Activated CD8-positive, alpha-beta memory T cell treated with anti-CD3 and anti-CD28 coated beads, Interleukin-2, amount 10 ng/mL, durations not matched to agents 7 days and 5 days (primary cell): ENCODE measurements around the gene BUD23. TPM values are rescaled to one million over a fixed set of nuclear protein-coding genes. Genes with fewer than 3 reads are reported as not detected.
A peak's percentile ranks its signal among the peaks of the same experiment; 100 is the strongest.
"Not testable (repeated sequence)": the region's sequence is repeated elsewhere in the genome, so short reads cannot be mapped to it uniquely, and the experiment has no call there.

ENCODE experiments used
- ATAC-seq: fragments of 150-1000 bp; cut with Tn5 transposase; one replicate; pipeline ENCODE4 v1.10.0; 2021; ENCODE audit warnings: moderate library complexity
- CTCF ChIA-PET: fragments of 350-600 bp; sonication (Branson Sonifier 250); formaldehyde crosslinking; loops from one replicate; lab custom pipeline; 2021; ENCODE audit warnings: antibody characterized with exemption; lab: Charles Lee
- DNase-seq: peaks from one replicate; pipeline ENCODE4 v3.0.0-alpha.2; 2020
- H3K27ac Mint-ChIP-seq: one replicate; pipeline ENCODE4 v1.8.0; 2021; ENCODE audit warnings: mild to moderate bottlenecking, mixed read lengths
- H3K27me3 Mint-ChIP-seq: one replicate; pipeline ENCODE4 v1.8.0; 2021; ENCODE audit warnings: mixed read lengths
- H3K36me3 Mint-ChIP-seq: one replicate; pipeline ENCODE4 v1.8.0; 2021; ENCODE audit warnings: mild to moderate bottlenecking, mixed read lengths
- H3K4me1 Mint-ChIP-seq: one replicate; pipeline ENCODE4 v1.8.0; 2021; ENCODE audit warnings: mixed read lengths
- H3K4me3 Mint-ChIP-seq: one replicate; pipeline ENCODE4 v1.8.0; 2021; ENCODE audit warnings: mild to moderate bottlenecking, moderate library complexity, mixed read lengths
- H3K9me3 Mint-ChIP-seq: one replicate; pipeline ENCODE4 v1.8.0; 2022; ENCODE audit warnings: low read depth, mixed read lengths
- total RNA-seq, 2 experiments: library from RNA; stranded (reverse); gene quantifications; one replicate each; pipeline ENCODE4 v1.2.3, GENCODE V29; 2021

BUD23 gene
- total RNA-seq, 2 experiments from 2014 or later: 60.5 to 72.7 TPM

DNA sequence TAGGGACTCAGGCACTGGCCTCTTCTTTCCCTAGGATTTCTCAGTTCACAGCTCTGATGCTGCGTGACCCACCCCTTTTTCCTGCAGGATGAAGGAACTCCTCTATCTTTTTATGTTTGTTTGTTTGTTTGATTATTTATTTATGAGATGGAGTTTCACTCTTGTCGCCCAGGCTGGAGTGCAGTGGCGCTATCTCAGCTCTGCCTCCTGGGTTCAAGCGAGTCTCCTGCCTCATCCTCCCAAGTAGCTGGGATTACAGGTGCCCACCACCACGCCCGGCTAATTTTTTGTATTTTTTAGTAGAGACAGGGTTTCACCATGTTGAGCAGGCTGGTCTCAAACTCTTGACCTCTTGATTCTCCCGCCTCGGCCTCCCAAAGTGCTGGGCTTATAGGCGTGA is 37.0 kb downstream of the BUD23 start:
- CTCF ChIA-PET: interaction anchor here (1.2 to 2.1 kb wide), 4 partner anchors 12 to 113 kb away, joined by 3 to 9 read pairs (median 4); no protein-coding TSS in a partner anchor
- not testable (repeated sequence) for H3K9me3 Mint-ChIP-seq, H3K36me3 Mint-ChIP-seq, H3K27ac Mint-ChIP-seq, DNase-seq, ATAC-seq
- Mint-ChIP-seq H3K4me1 (peaks cover 33% of the 10 kb centered on the region), H3K27me3 (peaks cover 28% of the 10 kb centered on the region), H3K4me3 (peak overlapping the region; percentile 48)

GRCh38 chr7:73721377-73721817 is 38.0 kb downstream of the BUD23 start:
- Mint-ChIP-seq H3K27ac (no peak overlapping the region), H3K27me3 (peaks cover 23% of the 10 kb centered on the region), H3K9me3 (no peaks in the 10 kb centered on the region), H3K4me1 (peaks cover 26% of the 10 kb centered on the region), H3K4me3 (no peak overlapping the region), H3K36me3 (no peaks in the 10 kb centered on the region)
- ATAC-seq: no peak
- CTCF ChIA-PET: interaction anchor here (1.3 to 4.9 kb wide), 2 partner anchors 15 to 114 kb away, joined by 6 to 42 read pairs; partner anchors contain the start of gene ABHD11
- no peak for DNase-seq

GRCh38 chr7:73722182-73722581 is 38.8 kb downstream of the BUD23 start:
- not testable (repeated sequence) for H3K36me3 Mint-ChIP-seq, H3K4me3 Mint-ChIP-seq, H3K27ac Mint-ChIP-seq, H3K9me3 Mint-ChIP-seq, ATAC-seq, DNase-seq
- Mint-ChIP-seq H3K27me3 (peaks cover 20% of the 10 kb centered on the region), H3K4me1 (peaks cover 21% of the 10 kb centered on the region)
- CTCF ChIA-PET: interaction anchor here (1.3 to 4.9 kb wide), 2 partner anchors 14 to 115 kb away, joined by 6 to 42 read pairs; partner anchors contain the start of gene ABHD11

DNA sequence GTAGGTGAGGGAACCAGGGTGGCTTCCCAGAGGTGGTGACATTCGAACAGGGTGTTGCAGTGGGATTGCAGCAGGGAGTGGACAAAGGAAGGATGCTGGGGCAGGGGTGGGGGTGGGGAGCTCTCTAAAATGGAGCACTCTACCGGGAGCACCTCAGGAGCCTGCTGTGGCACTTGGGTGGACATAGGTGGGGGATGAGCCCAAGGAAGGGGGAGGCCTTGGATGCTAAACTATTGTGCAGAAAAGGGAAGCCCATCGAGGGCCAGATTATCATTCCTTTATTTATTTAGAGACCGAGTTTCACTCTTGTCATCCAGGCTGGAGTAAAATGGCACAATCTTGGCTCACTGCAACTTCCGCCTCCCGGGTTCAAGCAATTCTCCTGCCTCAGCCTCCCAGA is 39.4 kb downstream of the BUD23 start:
- peaks cover 20% of the 10 kb centered on the region for H3K27me3 Mint-ChIP-seq

DNA sequence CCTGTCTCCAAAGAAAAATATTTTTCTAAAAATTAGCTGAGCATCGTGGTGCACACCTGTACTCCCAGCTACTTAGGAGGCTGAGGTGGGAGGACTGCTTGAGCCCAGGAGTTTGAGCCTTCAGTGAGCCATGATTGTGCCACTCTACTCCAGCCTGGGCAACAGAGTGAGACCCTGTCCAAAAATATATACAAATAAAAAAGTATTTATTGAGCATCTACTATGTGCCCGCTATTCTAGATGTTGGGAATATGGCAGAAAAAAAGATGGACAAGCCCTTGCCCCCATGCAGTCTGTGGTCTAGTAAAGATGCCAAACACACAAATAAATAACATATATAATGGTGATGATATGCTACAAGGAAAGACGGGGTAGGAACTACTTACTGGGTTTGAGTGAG is 40.4 kb downstream of the BUD23 start:
- H3K36me3 Mint-ChIP-seq: no peaks in the 10 kb centered on the region
- H3K9me3 Mint-ChIP-seq: no peaks in the 10 kb centered on the region
- CTCF ChIA-PET: interaction anchor here (0.7 to 4.9 kb wide), 4 partner anchors 12 to 117 kb away, joined by 3 to 58 read pairs (median 23); partner anchors contain the start of gene ABHD11
- peaks cover 29% of the 10 kb centered on the region for H3K27me3 Mint-ChIP-seq
- H3K4me1 Mint-ChIP-seq: peaks cover 6% of the 10 kb centered on the region
- DNase-seq (no peak), ATAC-seq (no peak)
- no peak overlapping the region for H3K4me3 Mint-ChIP-seq
- H3K27ac Mint-ChIP-seq: no peak overlapping the region

More for the DNA sequence above, 39.4 kb downstream of the BUD23 start:
- H3K4me1 Mint-ChIP-seq: peaks cover 15% of the 10 kb centered on the region
- ATAC-seq (no peak), DNase-seq (no peak)
- H3K4me3 Mint-ChIP-seq: no peak overlapping the region
- H3K9me3 Mint-ChIP-seq: no peaks in the 10 kb centered on the region
- CTCF ChIA-PET: interaction anchor here (1.0 to 4.9 kb wide), 3 partner anchors 13 to 116 kb away, joined by 4 to 58 read pairs (median 42); partner anchors contain the start of gene ABHD11
- H3K36me3 Mint-ChIP-seq: no peaks in the 10 kb centered on the region
- H3K27ac Mint-ChIP-seq: no peak overlapping the region

DNA sequence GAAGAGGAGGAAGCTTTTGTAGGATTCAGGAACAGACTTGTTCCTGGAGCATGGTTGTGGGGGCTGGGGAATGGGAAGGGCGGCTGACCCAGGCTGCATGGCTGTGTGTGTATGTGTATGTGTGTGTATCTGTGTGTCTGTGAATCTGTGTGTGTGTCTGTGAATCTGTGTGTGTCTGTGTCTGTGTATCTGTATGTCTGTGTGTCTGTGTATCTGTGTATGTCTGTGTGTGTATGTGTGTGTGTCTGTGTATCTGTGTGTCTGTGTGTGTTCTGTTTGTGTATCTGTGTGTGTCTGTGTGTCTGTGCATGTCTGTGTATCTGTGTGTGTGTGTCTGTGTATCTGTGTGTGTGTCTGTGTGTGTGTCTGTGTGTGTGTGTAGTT is 42.7 kb downstream of the BUD23 start:
- no peaks in the 10 kb centered on the region for H3K9me3 Mint-ChIP-seq
- no peak overlapping the region for H3K27ac Mint-ChIP-seq
- peaks cover 24% of the 10 kb centered on the region for H3K27me3 Mint-ChIP-seq
- H3K36me3 Mint-ChIP-seq: no peaks in the 10 kb centered on the region
- H3K4me3 Mint-ChIP-seq: no peak overlapping the region
- DNase-seq: no peak
- peaks cover 2% of the 10 kb centered on the region for H3K4me1 Mint-ChIP-seq
- peak; percentile 35 for ATAC-seq
- CTCF ChIA-PET: interaction anchor here (0.6 to 4.9 kb wide), 15 partner anchors 10 to 220 kb away, joined by 3 to 58 read pairs (median 5); partner anchors contain the start of gene ABHD11

DNA sequence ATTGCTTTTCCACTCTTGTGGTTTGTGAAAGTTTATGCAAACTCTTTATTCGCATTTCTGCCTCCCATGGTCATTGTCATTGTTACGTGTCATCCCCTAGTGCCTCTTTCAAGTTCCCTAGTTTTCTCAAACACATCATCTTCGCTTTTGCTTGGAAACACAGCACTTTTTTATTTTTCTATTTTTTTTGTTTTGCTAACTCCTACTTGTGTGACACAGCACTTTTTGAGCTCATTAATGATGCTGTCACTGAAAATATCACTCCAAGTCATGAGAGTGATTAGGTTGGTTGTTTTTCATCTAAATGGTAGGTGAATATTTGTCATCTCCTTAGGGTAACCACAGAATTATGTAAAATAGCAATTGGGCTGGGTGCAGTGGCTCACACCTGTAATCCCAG is 44.6 kb downstream of the BUD23 start:
- CTCF ChIA-PET: interaction anchor here (1.9 to 3.7 kb wide), 2 partner anchors 11 to 121 kb away, joined by 5 to 26 read pairs; partner anchors contain the start of gene ABHD11
- DNase-seq: no peak
- no peak for ATAC-seq
- Mint-ChIP-seq H3K27me3 (peaks cover 16% of the 10 kb centered on the region), H3K9me3 (no peaks in the 10 kb centered on the region), H3K36me3 (no peaks in the 10 kb centered on the region), H3K4me3 (no peak overlapping the region), H3K4me1 (peaks cover 2% of the 10 kb centered on the region), H3K27ac (no peak overlapping the region)

DNA sequence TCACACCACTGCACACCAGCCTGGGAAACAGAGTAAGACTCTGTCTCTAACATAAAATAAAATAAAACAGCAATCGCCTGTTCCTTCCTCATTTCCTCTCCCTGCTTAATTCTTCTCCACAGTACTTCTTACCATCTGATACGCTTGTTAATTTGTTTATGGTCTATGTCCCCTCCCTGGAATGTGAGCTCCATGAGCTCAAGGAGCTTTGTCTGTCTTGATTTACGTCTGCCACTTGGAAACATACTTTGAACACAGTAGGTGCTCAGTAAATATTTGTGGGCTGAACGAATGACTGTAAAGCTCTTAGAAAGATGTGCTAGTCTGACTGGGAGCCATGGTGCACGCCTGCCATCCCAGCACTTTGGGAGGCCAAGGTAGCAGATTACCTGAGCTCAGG is 45.2 kb downstream of the BUD23 start:
- no peak for DNase-seq
- H3K4me1 Mint-ChIP-seq: peaks cover 2% of the 10 kb centered on the region
- H3K27me3 Mint-ChIP-seq: peaks cover 16% of the 10 kb centered on the region
- ATAC-seq: no peak
- H3K9me3 Mint-ChIP-seq: no peaks in the 10 kb centered on the region
- CTCF ChIA-PET: interaction anchor here (1.9 to 3.7 kb wide), 2 partner anchors 10 to 121 kb away, joined by 5 to 26 read pairs; partner anchors contain the start of gene ABHD11
- no peaks in the 10 kb centered on the region for H3K36me3 Mint-ChIP-seq
- no peak overlapping the region for H3K4me3 Mint-ChIP-seq
- no peak overlapping the region for H3K27ac Mint-ChIP-seq

GRCh38 chr7:73730485-73730884 is 47.1 kb downstream of the BUD23 start:
- DNase-seq (no peak), ATAC-seq (no peak)
- no peaks in the 10 kb centered on the region for H3K9me3 Mint-ChIP-seq
- H3K4me3 Mint-ChIP-seq: no peak overlapping the region
- H3K36me3 Mint-ChIP-seq: no peaks in the 10 kb centered on the region
- H3K27ac Mint-ChIP-seq: no peak overlapping the region
- peaks cover 11% of the 10 kb centered on the region for H3K4me1 Mint-ChIP-seq
- H3K27me3 Mint-ChIP-seq: peaks cover 12% of the 10 kb centered on the region
- CTCF ChIA-PET: interaction anchor here (0.9 to 3.7 kb wide), 3 partner anchors 38 to 123 kb away, joined by 3 to 26 read pairs (median 3); no protein-coding TSS in a partner anchor

DNA sequence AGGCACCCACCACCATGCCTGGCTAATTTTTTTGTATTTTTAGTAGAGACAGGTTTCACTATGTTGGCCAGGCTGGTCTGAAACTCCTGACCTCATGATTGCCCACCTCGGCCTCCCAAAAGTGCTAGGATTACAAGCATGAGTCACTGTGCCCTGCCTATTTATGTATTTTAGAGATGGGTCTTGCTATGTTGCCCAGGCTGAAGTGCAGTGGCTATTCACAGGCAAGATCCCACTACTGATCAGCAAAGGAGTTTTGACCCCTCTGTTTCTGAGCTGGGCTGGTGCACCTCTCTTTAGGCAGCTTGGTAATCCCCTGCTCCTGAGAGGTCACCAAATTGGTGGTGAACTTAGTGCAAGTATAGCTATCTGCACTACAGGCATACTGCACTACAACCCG is 49.0 kb downstream of the BUD23 start:
- no peak overlapping the region for H3K27ac Mint-ChIP-seq
- peaks cover 12% of the 10 kb centered on the region for H3K27me3 Mint-ChIP-seq
- peaks cover 15% of the 10 kb centered on the region for H3K4me1 Mint-ChIP-seq
- H3K4me3 Mint-ChIP-seq: no peak overlapping the region
- ATAC-seq (no peak), DNase-seq (no peak)
- CTCF ChIA-PET: interaction anchor here (0.9 to 8.9 kb wide), 3 partner anchors 13 to 126 kb away, joined by 3 to 147 read pairs (median 3); partner anchors contain the start of gene STX1A
- no peaks in the 10 kb centered on the region for H3K9me3 Mint-ChIP-seq
- peaks cover 2% of the 10 kb centered on the region for H3K36me3 Mint-ChIP-seq

DNA sequence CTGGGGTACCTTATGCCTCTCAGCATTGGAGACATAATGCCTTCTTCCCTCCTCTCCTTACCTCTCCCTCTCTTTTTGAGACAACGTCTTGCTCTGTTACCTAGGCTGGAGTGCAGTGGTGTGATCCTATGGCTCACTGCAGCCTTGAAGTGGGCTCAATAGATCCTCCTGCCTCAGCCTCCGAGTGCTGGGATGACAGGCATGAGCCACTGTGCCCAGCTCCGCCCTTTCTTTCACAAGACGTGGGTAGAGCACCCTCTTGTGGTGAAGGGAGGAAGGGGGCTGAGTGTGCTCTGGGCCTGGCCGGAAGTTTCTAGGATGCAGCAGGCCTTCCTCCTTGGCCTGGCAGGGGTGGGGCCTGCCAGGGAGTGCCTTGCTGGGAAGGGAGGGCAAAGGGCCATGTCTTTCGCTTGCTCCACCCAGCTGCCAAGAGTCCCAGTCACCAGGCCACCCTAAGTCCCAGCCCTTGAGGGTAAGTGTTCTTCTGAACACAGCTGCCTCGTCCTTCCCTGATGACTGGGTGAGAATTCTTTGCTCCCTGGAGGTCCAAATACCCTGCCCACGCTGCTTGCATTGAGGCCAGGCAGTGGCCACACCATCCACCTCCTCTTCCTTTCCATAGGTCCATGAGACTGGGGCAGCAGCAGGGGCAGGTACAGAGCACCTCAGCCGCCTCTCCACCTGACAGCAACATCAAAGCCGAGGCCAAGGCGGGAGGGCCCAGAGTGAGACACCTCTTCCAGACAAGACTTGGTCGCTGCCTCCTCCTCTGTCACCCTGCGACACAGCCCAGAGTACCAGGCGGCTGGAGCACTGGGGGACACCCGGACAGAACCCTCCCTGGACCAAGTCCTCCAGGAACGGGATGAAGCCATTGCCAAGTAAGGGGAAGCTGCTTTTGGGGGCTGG is 51.5 kb downstream of the BUD23 start:
- peak; percentile 91 for DNase-seq
- no peak overlapping the region for H3K4me3 Mint-ChIP-seq
- CTCF ChIA-PET: interaction anchor here (0.6 to 8.9 kb wide), 38 partner anchors 10 to 907 kb away, joined by 3 to 147 read pairs (median 5); partner anchors contain the start of genes BAZ1B, BCL7B, METTL27 and STX1A
- H3K27ac Mint-ChIP-seq: peak overlapping the region; percentile 78
- H3K36me3 Mint-ChIP-seq: peaks cover 2% of the 10 kb centered on the region
- ATAC-seq: peak; percentile 69
- H3K27me3 Mint-ChIP-seq: peaks cover 4% of the 10 kb centered on the region
- H3K4me1 Mint-ChIP-seq: peaks cover 23% of the 10 kb centered on the region
- H3K9me3 Mint-ChIP-seq: no peaks in the 10 kb centered on the region

DNA sequence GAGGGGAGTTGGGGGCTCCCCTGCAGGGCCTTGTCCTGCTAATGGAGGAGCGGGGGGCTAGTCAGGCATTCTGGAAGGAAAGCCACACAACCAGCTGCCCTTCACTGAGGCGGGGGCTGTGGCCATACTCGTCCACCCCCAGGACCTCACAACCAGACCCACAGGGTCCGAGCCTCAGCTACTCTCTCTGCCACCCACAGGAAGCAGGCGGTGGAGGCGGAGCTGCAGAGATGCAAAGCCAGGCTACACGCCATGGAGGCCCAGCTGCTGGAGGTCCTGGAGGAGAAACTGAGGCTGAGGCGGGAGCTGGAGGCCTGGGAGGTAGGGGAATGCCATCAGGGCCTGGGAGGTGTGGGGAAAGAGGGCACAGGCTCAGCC is 52.1 kb downstream of the BUD23 start:
- Mint-ChIP-seq H3K4me1 (peaks cover 21% of the 10 kb centered on the region), H3K27ac (no peak overlapping the region), H3K9me3 (no peaks in the 10 kb centered on the region), H3K27me3 (peaks cover under 1% of the 10 kb centered on the region), H3K36me3 (peaks cover 2% of the 10 kb centered on the region), H3K4me3 (no peak overlapping the region)
- CTCF ChIA-PET: interaction anchor here (0.9 to 8.9 kb wide), 17 partner anchors 12 to 214 kb away, joined by 3 to 147 read pairs (median 5); partner anchors contain the start of genes BAZ1B, BCL7B, METTL27 and TBL2
- DNase-seq: no peak
- no peak for ATAC-seq

DNA sequence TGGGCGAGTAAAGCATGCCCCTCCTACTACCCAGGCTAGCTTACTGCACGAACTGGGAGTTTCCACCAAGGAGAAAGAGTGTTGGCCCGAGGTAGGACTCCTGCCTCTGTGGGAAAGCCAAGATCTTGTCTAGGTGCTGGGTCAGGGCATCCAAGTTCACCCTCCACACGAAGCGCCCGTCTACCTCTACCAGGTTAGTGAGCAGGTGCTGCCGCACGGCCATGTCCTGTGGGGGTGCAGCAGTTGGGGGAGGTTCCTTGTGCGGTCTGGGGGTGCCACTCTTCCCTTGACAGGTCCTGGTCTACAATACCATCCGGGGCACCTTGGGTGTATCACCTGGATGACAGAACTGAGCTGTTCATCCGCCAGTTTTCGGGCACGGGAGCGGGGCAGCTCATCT is 53.5 kb downstream of the BUD23 start:
- CTCF ChIA-PET: interaction anchor here (6.2 to 8.9 kb wide), 2 partner anchors 13 to 130 kb away, joined by 42 to 147 read pairs; no protein-coding TSS in a partner anchor
- ATAC-seq (no peak), DNase-seq (no peak)
- H3K4me1 Mint-ChIP-seq: peaks cover 21% of the 10 kb centered on the region
- peaks cover 2% of the 10 kb centered on the region for H3K36me3 Mint-ChIP-seq
- H3K9me3 Mint-ChIP-seq: no peaks in the 10 kb centered on the region
- no peak overlapping the region for H3K4me3 Mint-ChIP-seq
- no peaks in the 10 kb centered on the region for H3K27me3 Mint-ChIP-seq
- H3K27ac Mint-ChIP-seq: no peak overlapping the region
